NCI-H2029 treated with DMSO at 0.1 percent for 48 hours (cell line): ENCODE results near the gene LGALS4.
A peak's percentile ranks its signal among the peaks of the same experiment; 100 is the strongest.
"Not testable (repeated sequence)": the region's sequence is repeated elsewhere in the genome, so short reads cannot be mapped to it uniquely, and the experiment has no call there.

ENCODE experiments used
- DNase-seq: peaks from one replicate; lab custom pipeline; 2025; lab: John Stamatoyannopoulos, UW

LGALS4 gene, protein sequence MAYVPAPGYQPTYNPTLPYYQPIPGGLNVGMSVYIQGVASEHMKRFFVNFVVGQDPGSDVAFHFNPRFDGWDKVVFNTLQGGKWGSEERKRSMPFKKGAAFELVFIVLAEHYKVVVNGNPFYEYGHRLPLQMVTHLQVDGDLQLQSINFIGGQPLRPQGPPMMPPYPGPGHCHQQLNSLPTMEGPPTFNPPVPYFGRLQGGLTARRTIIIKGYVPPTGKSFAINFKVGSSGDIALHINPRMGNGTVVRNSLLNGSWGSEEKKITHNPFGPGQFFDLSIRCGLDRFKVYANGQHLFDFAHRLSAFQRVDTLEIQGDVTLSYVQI

DNA sequence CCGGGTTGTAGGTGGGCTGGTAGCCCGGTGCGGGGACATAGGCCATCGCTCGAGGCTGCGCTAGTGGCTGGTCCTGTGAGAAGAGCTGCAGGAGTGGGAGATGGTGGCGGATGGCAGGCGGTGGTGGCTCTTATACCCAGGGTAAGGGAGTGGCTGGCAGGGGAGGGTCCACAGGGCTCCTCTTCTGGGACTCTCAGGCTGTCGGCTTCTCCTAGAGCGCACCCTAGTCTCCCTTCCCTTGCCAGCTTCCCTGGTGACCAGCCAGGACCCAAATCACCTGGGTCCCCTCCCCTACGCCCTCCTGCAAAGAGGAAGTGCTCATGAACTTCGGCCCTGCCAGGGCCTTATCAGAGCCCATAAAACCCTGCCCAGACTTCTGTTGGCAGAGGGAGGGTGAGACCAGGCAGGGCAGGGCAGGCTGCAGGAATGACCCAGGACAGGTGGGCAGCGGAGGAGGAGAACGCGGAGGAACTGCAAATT is at the start of gene LGALS4:
LGALS4 (minus strand) TSS at position 105 of the 480 bp plus-strand sequence; CDS start at position 46, 59 bp downstream.
- no peak for DNase-seq

DNA sequence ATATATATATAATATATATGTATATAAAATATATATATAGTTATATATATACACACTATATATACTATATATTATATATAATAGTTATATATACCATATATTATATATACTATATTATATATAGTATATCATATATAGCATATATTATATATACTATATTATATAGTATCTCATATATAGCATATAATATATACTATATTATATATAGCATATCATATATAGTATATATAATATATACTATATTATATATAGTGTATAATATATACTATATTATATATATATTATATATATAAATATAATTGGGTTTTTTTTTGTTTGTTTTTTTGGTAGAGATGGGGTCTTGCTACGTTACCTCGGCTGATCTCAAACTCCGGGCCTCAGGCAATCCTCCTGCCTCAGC is 48.6 kb upstream of the LGALS4 start:
- no peak for DNase-seq

DNA sequence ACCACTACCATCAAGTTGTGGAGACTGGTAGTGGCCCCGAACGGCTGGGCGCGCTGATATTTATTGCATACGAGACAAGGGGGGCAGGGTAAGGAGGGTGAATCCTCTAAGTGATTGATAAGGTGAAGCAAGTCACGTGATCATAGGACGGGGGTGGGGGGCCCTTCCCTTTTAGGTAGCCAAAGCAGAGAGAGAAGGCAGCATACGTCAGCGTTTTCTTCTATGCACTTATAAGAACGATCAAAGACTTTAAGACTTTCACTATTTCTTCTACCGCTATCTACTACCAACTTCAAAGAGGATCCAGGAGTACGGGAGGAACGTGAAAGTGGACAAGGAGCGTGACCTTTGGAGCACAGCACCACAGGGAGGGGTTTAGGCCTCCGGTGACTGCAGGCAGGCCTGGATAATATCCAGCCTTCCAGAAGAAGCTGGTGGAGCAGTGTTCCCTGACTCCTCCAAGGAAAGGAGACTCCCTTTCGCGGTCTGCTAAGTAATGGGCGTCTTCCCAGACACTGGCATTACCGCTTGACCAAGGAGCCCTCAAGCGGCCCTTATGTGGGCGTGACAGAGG is 47.0 kb upstream of the LGALS4 start:
- not testable (repeated sequence) for DNase-seq

DNA sequence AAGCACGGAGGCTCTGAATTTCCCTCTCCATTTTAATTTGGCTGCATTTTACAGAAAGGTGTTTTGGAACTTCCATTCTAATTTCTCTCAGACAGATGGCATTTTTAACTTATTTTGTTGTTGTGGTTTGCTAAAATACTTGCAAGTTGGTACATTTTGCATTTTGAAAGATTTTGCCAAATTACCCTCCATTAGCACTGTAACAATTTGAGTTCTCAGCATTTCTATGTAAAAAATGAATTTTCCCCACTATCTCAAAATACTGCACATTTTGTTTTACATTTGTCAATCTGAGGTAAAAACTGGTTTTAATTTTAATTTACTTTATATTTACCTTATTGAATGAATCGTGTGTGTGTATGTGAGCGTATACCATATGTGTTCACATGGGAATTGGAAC is 44.1 kb upstream of the LGALS4 start:
- DNase-seq, result no peak

DNA sequence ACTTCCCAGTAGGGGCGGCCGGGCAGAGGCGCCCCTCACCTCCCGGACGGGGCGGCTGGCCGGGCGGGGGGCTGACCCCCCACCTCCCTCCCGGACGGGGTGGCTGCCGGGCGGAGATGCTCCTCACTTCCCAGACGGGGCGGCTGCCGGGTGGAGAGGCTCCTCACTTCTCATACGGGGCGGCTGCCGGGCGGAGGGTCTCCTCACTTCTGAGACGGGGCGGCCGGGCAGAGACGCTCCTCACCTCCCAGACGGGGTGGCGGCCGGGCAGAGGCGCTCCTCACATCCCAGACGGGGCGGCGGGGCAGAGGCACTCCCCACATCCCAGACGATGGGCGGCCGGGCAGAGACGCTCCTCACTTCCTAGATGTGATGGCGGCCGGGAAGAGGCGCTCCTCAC is 43.0 kb upstream of the LGALS4 start:
- not testable (repeated sequence) for DNase-seq

DNA sequence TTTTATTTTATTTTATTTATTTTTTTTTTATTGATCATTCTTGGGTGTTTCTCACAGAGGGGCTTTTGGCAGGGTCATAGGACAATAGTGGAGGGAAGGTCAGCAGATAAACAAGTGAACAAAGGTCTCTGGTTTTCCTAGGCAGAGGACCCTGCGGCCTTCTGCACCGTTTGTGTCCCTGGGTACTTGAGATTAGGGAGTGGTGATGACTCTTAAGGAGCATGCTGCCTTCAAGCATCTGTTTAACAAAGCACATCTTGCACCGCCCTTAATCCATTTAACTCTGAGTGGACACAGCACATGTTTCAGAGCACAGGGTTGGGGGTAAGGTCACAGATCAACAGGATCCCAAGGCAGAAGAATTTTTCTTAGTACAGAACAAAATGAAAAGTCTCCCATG is 42.2 kb upstream of the LGALS4 start:
- not testable (repeated sequence) for DNase-seq

DNA sequence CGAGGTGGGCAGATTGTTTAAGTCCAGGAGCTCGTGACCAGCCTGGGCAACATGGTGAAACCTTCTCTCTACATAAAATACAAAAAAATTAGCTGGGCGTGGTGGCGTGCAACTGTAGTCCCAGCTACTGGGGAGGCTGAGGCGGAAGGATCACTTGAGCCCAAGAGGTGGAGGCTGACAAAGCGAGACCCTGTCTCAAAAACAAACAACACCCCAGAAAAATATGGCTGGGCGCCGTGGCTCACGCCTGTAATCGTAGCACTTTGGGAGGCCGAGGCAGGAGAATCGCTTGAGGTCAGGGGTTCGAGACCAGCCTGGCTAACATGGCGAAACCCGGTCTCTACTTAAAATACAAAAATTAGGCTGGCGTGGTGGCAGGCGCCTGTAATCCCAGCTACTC is 40.5 kb upstream of the LGALS4 start:
- no peak for DNase-seq

DNA sequence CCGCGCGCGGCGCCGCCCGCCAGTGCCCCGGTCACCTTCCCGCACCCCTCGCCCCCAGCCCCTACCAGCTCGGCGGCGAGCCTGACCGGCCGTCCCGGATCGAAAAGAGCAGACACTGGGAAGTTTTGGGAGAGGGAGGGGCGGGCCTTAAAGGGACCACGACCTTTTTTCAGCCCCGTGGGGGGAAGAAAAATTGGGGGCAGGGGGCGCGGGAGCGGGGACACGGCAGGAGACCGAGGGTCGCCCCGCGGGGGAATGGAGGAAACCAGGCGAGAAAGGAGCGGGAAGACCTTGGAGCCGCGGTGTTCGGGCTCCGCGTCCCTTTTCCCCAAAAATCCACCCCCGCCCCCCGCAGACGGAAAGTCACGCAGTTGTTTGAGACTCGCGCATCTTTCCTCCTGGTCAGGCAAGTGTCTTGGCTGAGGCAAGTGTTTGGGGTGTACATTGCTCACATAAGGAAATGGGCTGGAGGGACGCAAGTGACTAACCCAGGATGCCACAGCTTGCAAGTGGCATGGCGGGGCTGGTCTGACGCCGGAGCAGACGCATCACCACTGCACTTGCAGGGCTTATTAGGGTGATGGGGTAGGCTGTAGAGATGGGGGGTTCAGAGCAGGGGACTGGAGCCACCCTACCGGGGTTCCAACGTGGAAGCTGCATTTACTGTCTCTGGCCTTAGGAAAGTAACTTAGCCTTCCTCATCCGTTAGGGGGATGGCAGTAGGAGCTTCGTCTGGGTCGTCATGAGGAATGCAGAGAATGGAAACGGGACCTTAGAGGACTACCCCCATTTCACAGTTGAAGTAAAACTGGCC is 39.7 kb upstream of the LGALS4 start:
- DNase-seq, result no peak

DNA sequence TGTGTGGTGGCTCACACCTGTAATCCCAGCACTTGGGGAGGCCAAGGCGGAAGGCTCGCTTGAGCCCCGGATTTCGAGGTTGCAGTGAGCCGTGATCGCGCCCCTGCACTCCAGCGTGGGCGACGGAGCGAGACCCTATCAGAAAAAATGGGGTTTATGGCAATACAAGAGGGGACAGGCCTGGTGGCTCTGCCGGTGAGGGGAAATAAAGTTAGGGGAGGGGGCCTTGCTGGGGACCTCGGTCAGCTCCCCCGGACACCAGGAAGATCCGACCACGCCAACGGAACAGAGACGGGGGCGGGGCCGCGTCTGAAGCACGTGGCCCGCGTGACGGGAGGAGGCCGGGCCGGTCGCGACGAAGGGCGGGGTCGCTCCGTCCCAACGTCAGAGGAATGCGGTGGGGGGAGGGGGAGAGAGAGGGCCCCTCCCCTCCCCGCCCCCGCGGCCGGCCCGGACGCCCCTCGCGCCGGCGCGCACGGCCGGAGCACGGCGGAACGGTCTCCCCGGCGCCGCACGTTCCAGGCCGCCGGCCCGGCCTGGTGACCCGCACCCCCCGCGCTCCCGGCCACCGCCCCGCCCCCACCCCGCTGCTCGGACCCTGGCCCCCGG is 39.0 kb upstream of the LGALS4 start:
- peak; percentile 48 for DNase-seq

DNA sequence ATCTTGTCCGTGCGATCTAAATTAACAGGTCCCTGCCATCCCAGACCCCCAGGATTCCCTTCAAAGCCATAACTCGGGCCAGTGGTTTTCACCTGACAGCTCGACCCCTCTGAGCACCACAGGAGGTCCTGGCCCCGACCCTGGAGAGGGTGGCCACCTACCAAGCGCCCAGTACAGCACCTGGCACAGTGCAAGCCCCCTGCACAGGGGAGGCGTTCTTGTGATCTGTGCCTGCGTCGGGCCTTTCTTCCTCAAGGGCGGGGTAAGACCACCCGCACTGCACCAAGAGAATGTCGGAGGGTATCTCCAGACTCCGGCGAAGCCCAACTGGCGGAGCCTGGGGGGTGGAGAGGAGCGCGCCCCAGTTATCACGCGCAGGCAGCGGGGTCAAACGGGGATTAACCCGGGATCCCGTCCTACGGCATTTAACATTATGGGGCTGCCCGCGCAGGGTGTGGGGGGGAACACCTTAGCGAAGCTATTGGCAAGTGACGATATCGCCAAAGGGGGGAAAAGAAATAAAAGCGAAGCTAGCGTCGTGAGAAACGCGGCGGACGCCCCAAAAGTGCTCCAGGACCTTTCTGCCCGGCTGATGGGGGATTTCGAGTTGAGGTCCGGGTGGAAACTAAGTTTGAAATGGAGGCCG is 38.4 kb upstream of the LGALS4 start:
- DNase-seq, result no peak

DNA sequence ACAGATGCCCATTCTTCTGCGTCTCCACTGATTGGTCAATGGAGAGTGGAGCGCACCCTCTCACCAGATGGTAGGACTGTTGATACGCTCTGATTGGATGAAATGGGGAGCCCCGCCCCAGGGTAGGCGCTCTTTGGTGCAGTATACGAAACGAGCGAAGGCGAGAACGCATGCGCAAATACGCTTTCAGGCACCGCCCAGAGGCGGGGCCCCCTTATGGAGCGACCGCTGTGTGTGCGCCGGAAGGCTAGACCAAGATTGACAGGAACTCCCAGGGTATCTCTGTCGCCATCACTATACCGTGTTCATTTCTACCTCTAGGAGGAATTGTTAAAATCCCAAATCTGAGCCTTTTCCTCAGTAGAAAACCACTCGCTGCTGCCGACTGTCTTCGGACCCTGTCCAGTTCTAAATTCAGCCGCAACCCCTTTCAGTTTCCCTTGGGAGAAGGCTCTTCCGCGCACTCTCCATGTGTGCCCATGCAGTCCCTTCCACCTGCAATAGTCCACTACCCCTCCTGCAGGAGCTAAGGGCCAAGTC is 37.8 kb upstream of the LGALS4 start:
- no peak for DNase-seq

DNA sequence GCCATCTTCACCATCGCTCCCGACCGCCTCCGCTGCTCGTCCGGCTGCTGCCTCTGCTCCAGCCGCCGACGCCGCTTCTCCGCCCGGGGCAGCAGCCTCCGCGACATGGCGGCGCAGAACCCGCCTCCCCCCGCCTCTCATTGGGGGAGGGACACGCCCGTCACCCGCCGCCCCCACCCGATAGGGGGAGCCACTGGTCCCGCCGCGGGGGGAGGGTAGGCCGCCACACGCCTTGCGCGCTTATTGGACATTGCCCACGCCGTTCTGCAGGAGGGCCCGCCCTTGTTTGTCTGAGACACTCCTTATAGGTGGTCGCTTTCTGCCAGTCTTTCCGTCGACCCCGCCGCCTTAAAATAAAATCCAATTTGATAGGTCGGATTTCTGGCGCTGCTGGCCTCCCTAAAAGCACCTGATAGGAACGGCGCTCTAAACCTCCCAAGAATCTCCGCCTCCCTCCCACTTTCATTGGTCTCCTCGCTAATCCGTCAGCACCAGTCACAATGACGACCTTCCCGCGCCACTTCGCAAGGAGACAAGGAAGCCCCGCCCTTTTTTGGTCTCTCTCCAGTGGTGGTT is 37.2 kb upstream of the LGALS4 start, which contains the start of gene HNRNPL:
HNRNPL (minus strand) TSS at position 127 of the 576 bp plus-strand sequence; CDS start at position 107, 20 bp downstream.
- DNase-seq, result peak; percentile 99

DNA sequence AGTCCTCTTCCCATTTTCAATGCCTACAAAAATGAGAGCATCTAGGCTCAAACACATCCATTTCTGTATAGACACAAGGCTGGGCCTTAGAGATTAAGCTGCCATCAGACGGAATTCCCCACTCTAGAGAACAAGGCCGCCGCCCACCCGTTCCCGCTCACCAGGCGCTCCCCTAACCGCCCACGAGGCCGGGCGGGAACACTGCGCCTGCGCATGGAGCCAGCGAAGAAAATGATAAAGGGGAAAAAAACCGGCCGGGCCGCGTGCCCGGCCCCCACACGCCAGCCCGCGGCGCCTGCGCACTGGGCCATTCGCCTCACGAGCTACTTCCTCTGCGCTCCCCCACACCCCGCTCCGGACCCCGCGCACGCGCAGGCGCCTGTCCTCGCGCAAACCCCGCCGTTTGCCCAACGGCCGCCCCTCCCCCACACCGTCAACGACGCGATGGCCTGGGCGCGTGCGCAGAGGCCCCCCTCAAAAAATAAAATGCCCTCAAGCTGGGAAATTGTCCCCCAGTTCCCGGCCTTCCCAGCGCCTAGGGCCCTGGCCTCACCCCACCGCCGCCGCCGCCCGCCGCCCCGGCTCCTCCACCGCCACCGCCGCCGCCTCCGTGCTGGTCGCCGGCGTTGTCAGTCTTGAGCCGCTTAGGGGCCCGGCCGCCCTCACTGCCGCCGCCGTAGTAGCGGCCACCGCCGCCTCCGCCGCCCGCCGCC is 36.6 kb upstream of the LGALS4 start:
- DNase-seq, result peak; percentile 85

DNA sequence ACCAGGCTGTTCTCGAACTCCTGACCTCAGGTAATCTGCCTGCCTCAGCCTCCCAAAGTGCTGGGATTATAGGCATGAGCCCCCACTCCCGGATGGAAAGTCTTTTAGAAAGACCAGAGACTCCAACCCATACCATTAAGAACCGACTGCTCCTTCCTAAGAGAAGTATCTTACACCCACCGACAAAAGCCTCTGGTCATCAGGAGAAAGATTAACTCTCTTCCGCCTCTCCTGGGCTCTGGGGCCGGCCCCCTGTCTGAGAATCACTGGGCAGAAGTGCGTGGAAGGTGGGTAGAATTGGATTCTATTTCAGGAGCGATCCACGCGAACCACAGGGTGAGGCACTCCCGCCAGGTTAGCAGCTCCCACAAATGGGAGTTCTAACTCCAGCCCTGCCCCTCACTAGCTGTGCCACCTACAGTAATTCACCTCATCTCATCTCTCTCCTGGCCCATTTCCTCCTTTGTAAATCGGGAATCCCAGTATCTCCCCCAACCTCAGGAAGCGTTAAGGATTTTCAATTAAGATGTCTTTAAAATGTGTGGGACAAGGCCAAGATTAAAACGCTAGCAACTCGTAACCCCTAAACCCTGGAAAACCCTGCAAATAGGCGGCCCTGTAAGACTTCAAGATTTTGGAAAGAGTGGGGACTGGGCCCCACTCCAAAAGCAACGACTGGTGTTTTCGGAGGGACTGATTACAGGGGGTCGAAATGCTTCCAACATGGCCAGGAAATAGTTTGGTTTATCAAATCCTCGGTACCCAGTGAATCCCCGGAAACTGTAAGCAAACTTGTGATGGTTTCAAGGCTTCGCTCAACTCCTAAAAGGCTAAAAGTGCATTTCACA is 35.8 kb upstream of the LGALS4 start:
- no peak for DNase-seq

DNA sequence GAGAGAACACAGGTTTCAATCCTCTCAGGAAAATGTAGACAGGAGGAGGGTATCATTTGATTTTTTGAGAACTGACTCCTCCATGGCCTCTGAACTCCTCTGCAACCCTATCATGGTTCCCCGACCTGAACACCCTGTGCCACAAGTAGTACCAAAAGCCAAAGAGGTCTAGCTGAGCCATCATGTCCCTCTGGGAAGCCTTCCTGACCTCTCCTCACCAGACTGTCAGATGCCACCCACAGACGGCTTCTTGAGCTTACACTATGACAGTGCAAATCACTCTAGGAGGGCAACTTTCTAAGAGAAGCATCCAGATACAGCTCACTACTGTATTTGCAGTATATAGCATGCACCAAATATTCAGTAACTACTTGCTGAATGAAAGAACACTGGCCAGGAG is 33.4 kb upstream of the LGALS4 start:
- DNase-seq, result no peak

DNA sequence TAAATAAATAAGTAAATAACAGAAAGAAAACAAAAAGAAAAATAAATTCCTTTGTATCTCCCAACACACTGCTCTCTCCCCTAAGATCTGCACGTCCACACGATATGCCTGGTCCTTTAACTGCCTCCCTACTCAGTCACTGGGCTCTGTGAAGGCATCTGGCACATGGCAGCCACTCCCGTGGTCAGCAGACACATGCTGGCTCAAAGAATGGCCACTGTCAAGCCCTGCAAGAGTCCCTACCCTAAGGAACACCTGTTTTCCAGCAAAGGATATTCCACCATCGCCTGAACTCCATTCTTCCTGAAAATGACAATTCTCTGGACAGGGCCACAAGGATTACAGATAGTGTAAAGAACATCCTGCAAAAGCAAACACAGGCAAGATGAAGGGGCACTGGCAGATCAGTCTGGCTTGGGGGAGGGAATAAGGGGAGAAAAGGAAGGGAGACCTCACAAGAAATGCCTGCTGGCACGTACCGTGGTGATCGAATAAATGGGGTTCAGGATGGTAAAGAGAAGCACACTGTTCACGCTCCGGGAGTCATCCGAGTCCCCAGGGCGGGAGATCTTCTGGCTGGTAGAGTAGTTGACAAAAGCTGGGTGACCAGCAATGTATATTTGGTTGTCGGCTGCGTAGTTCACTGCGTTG is 32.8 kb upstream of the LGALS4 start:
- no peak for DNase-seq

DNA sequence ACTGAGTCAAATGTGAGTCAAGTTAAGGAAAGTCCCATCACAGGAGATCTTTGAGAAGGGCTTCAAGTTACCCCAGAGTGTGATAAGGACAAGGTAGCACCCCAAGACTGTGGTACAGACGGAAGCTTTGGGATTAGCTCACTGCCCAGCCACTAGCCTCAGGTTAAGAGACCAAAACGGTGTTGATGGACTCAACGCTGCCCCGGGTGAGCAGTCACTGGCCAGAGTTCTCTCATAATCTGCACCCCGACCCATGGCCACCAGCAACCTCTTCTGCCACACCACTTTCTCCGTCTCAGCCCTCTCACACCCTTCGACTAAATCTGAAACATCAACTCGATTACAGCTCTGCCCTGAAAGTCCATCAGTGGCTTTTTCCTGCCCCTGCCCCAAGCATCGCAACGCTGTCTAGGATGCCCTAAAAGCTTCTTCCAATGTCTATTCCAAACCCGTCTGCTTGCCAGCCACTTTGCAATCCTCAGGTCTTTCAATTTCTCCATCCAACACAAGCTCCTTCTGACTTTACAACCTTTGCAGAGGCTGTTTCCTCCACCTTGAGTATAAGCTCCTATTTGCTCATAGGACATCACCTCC is 31.4 kb upstream of the LGALS4 start:
- DNase-seq, result no peak

DNA sequence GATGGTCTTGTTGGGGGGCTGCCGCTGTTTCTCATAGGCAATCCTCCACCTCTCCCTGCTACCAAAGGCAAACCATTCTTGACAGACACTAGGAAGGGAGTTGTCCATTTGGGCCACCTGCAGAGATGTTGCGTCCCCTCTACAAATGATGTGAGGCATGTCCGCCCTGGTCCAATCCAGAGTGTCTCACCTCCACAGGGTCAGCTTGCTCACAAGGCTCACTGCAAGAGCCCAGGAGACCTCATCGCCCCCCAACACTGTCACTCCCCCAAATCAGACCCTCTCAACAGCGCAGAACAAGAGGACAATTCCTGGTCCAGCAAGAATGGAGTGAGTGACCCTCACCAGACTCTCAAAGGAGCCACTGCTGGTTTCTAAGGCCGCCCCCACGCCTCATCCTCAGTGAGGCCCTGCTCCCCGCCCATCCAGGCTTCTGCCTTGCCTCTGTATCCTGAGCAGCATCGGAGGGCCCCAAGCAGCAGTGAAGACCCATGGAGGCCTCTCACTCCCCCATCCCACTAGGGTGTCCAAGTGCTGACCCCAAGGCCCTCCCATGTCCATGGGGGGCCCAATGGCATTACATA is 30.5 kb upstream of the LGALS4 start:
- no peak for DNase-seq
